ENCODE results near the gene CHCHD10. TPM values are rescaled to one million over a fixed set of nuclear protein-coding genes. Genes with fewer than 3 reads are reported as not detected.

CHCHD10 gene
- polyA plus RNA-seq, 2 of the 4 experiments (the other 2 are of a cell fraction), result 33.0 to 85.4 TPM

- TF ChIP-seq RNF2 (IDR thresholded peaks at IDR 0.05; ENCODE audit: borderline replicate concordance, low read depth) (no peak), CEBPB (IDR thresholded peaks at IDR 0.05) (no peak), RAD21 (conservative IDR thresholded peaks at IDR 0.05 in 1 of 2, IDR thresholded peaks at IDR 0.05 in 1 of 2) (no peak), JUNB (IDR thresholded peaks at IDR 0.05) (no peak), GATA3 (IDR thresholded peaks at IDR 0.05; ENCODE audit: borderline replicate concordance) (no peak)
- ATAC-seq (no peak), DNase-seq (ENCODE audit: low read depth in 1 of 2, low spot score in 1 of 2) (no peak), FAIRE-seq (no peak)
- CTCF ChIA-PET, result interaction anchor here (1.6 to 16.9 kb wide), 2 partner anchors 39 to 77 kb away, joined by 3 to 175 read pairs; no protein-coding TSS in a partner anchor
- Histone ChIP-seq H3K27ac (peak overlapping the region; percentile 56 to 83; a peak in 4 of 6 replicates), H3K4me3 (peak overlapping the region; percentile 9; the same call in 1 of the 3 replicates), H3K4me1 (peaks cover 23% of the 10 kb centered on the region), H3K4me2 (peak overlapping the region; percentile 69), H3K9me3 (no peaks in the 10 kb centered on the region)
- POLR2A ChIA-PET, result no interaction called here
- 59% methylated on average over 6 of the region's 6 CpGs for WGBS (ENCODE audit: missing lambda C conversion rate)
Measured at GRCh38 chr22:23772315-23772648, 4.5 kb upstream of the CHCHD10 start.

- H3K9me3 ChIP-seq, result no peaks in the 10 kb centered on the region
- no peak overlapping the region for H3K4me2 ChIP-seq
- no peak overlapping the region for H3K4me3 ChIP-seq
- ChIA-PET CTCF (interaction anchor here (0.7 to 16.9 kb wide), 11 partner anchors 14 to 230 kb away, joined by 3 to 175 read pairs (median 4); partner anchors contain the start of genes MIF and SMARCB1), POLR2A (interaction anchor here (0.7 kb wide), 1 partner anchor 63 kb away, joined by 4 read pairs; no protein-coding TSS in a partner anchor)
- ATAC-seq (no peak), DNase-seq (ENCODE audit: low read depth in 1 of 2, low spot score in 1 of 2) (no peak), FAIRE-seq (no peak)
- TF ChIP-seq NPAS2 (CRISPR knock-in tag; IDR thresholded peaks at IDR 0.05; ENCODE audit: borderline replicate concordance) (no peak), ZNF302 (CRISPR knock-in tag; IDR thresholded peaks at IDR 0.05) (no peak), CBX2 (IDR thresholded peaks at IDR 0.05; ENCODE audit: borderline replicate concordance, low read depth) (no peak), RCOR1 (IDR thresholded peaks at IDR 0.05; ENCODE audit: low read depth, low read length) (no peak), MAZ (IDR thresholded peaks at IDR 0.05; ENCODE audit: borderline replicate concordance, low read depth, low read length) (no peak), FOXS1 (CRISPR knock-in tag; IDR thresholded peaks at IDR 0.05) (no peak)
- TF ChIP-seq, protein P1, sequence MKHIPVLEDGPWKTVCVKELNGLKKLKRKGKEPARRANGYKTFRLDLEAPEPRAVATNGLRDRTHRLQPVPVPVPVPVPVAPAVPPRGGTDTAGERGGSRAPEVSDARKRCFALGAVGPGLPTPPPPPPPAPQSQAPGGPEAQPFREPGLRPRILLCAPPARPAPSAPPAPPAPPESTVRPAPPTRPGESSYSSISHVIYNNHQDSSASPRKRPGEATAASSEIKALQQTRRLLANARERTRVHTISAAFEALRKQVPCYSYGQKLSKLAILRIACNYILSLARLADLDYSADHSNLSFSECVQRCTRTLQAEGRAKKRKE (CRISPR knock-in tag; IDR thresholded peaks at IDR 0.05; ENCODE audit: low read depth), result no peak
- WGBS (ENCODE audit: missing lambda C conversion rate), result 88% methylated on average over 4 of the region's 6 CpGs
- H3K27ac ChIP-seq, result no peak overlapping the region
- peaks cover 39% of the 10 kb centered on the region for H3K4me1 ChIP-seq
Measured at GRCh38 chr22:23769321-23769965, 1.7 kb upstream of the CHCHD10 start.

GRCh38 chr22:23767303-23767672 is 484 bp downstream of the CHCHD10 start:
- peak overlapping the region; percentile 88 for H3K4me2 ChIP-seq
- ATAC-seq (peak; percentile 15 to 22; a peak in 3 of 6 replicates), FAIRE-seq (no peak), DNase-seq (ENCODE audit: low read depth in 1 of 2, low spot score in 1 of 2) (no peak)
- no peaks in the 10 kb centered on the region for H3K9me3 ChIP-seq
- ChIA-PET POLR2A (interaction anchor here (0.8 to 1.4 kb wide), 3 partner anchors 16 to 90 kb away, joined by 3 to 4 read pairs (median 3); partner anchors contain the start of genes SLC2A11 and ZNF70), CTCF (interaction anchor here (0.7 to 16.9 kb wide), 16 partner anchors 9 to 126 kb away, joined by 3 to 175 read pairs (median 5); partner anchors contain the start of genes MIF and SMARCB1)
- peaks cover 29% of the 10 kb centered on the region for H3K4me1 ChIP-seq
- TF ChIP-seq EP300 (IDR thresholded peaks at IDR 0.05) (no peak), NPAS2 (CRISPR knock-in tag; IDR thresholded peaks at IDR 0.05; ENCODE audit: borderline replicate concordance) (no peak), ESRRA (IDR thresholded peaks at IDR 0.05; ENCODE audit: borderline replicate concordance, low read length) (no peak), JUNB (IDR thresholded peaks at IDR 0.05) (no peak), MAFK (IDR thresholded peaks at IDR 0.05; ENCODE audit: partially characterized antibody) (no peak), HOXA7 (CRISPR knock-in tag; IDR thresholded peaks at IDR 0.05) (no peak), ZFP36 (IDR thresholded peaks at IDR 0.05; ENCODE audit: borderline replicate concordance, partially characterized antibody) (no peak), TP53 (CRISPR knock-in tag; IDR thresholded peaks at IDR 0.05) (no peak), JUN (IDR thresholded peaks at IDR 0.05) (no peak), ZC3H11A (IDR thresholded peaks at IDR 0.05) (no peak), POLR2A (IDR thresholded peaks at IDR 0.05; ENCODE audit: low read length) (no peak), ZSCAN20 (CRISPR knock-in tag; IDR thresholded peaks at IDR 0.05) (no peak), CTCF (IDR thresholded peaks at IDR 0.05) (no peak), KDM1A (IDR thresholded peaks at IDR 0.05; ENCODE audit: low read depth) (no peak), TFCP2L1 (CRISPR knock-in tag; IDR thresholded peaks at IDR 0.05) (no peak), KDM5A (IDR thresholded peaks at IDR 0.05) (no peak), RFX5 (IDR thresholded peaks at IDR 0.05) (no peak), EHMT2 (IDR thresholded peaks at IDR 0.05; ENCODE audit: low read depth) (no peak)
- TF ChIP-seq, protein P2, sequence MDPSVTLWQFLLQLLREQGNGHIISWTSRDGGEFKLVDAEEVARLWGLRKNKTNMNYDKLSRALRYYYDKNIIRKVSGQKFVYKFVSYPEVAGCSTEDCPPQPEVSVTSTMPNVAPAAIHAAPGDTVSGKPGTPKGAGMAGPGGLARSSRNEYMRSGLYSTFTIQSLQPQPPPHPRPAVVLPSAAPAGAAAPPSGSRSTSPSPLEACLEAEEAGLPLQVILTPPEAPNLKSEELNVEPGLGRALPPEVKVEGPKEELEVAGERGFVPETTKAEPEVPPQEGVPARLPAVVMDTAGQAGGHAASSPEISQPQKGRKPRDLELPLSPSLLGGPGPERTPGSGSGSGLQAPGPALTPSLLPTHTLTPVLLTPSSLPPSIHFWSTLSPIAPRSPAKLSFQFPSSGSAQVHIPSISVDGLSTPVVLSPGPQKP (IDR thresholded peaks at IDR 0.05; ENCODE audit: low read depth, low read length), result no peak
- peak overlapping the region; percentile 66 for H3K4me3 ChIP-seq
- WGBS (ENCODE audit: missing lambda C conversion rate), result no CpG with 5 or more reads among the region's 27 CpGs
- H3K27ac ChIP-seq, result peak overlapping the region; percentile 88 to 96
